T follicular helper cell (primary cell): ENCODE measurements around the gene TEAD4.
A peak's percentile ranks its signal among the peaks of the same experiment; 100 is the strongest.
"Not testable (repeated sequence)": the region's sequence is repeated elsewhere in the genome, so short reads cannot be mapped to it uniquely, and the experiment has no call there.

ENCODE experiments used
- DNase-seq: peaks from one replicate; pipeline ENCODE4 v3.0.0-alpha.2; 2020; ENCODE audit warnings: low read depth

TEAD4 gene

DNA sequence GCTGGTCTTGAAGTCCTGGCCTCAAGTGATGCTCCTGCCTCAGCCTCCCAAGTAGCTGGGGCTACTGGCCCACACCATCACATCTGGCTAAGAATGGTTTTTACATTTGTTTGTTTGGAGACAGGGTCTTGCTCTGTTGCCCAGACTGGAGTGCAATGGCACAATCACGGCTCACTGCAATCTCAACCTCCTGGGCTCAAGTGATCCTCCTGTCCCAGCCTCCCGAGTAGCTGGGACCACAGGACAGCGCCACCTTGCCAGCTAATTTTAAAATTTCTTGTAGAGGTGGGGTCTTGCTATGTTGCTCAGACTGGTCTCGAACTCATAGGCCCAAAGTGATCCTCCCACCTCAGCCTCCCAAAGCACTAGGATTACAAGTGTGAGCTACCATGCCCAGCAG is 89.3 kb downstream of the TEAD4 start:
- DNase-seq, result no peak

DNA sequence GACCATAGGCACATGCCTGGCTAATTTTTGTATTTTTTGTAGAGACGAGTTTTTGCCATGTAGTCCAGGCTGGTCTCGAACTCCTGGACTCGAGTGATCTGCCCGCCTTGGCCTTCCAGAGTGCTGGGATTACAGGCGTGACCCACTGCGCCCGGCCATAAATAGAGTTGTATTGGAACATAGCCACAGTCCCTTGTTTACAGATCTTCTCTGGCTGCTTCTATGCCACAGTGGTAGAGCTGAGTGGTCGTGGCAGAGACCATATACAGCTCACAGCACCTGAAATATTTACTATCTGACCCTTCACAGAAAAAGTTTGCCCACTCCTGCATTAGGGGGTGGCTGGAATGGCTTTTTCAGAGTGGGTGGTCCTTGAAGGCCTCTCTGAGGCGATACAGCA is 90.0 kb downstream of the TEAD4 start:
- no peak for DNase-seq

DNA sequence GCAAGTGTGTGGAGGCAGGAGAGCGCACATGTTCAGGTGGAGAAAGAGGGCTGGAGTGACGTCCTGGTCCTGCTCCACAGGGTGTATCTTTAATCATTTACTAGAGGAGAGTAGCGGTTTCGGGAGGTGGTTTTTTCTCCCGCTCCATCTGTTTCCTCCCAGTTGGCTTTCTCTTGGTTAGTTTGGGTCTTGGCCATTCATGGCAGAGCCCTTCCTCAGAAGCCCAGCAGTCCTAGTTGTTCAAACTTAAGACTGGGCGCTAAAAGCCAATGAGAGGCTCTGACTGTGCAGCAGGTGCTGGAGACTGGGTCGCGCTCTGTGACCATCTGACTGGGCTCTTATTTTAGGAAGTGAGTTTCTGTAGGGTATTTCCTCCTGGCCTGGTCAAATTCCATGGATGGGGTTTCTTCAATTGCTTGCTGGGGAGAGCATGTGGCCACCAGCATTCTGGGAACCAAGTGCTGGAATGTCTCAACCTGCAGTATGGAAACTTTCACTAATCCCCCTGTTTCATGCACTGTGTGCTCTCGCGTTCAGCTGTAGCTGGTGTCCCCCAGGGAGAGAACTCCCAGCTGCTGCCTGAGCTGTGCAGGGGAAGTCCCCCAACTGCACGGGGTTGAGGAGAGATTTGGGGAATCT is 90.5 kb downstream of the TEAD4 start:
- DNase-seq, result no peak

DNA sequence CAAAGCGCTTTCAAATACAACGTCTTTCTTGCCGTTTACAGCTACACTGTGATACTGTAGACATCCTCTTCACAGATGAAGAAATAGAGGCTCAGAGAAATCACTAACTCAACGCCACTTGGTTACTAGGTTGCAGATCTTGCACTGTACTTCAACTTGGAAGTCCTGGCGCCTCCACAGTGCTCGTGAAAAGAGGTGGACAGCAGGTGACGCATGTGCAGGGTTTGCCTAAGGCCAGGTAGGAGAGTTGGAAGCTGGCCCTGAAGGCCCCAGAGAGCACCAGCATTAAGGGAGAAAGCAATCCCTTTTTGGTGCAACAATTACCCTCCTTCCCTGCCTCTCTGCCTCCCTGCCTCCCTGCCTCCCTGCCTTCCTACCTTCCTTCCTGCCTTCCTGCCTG is 95.2 kb downstream of the TEAD4 start:
- no peak for DNase-seq

DNA sequence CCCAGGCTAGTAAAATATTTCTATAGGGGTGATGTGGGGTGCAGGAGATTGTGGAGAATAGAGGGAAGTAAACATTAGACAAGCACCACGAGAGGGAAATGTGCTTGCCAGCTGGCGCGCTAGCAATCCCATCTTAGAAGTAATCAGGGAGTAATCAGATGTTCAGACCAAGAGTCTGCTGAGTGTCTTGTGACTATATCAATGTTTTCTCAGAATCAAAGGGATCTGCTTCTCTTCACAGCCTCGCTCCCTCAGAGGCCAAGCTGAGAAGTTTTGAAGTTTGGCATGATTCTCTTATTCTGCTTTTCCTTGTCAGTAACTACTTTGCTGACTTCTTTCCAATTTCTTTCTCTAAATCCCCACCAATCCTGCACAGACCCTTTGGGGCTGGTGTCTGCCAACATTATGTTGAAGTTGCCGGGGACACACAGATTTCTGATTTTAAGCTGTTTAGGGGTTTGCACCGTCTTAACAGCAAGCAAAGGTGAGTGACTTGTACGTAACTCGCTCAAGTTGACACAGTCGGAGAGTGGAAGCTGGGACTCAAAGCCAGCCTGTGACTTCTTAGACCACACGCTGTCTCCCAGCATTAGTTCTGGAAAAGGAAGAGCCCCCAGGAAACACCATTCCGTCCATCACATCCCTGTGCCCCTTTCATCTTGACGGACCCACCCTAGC is 96.0 kb downstream of the TEAD4 start:
- DNase-seq, result no peak

DNA sequence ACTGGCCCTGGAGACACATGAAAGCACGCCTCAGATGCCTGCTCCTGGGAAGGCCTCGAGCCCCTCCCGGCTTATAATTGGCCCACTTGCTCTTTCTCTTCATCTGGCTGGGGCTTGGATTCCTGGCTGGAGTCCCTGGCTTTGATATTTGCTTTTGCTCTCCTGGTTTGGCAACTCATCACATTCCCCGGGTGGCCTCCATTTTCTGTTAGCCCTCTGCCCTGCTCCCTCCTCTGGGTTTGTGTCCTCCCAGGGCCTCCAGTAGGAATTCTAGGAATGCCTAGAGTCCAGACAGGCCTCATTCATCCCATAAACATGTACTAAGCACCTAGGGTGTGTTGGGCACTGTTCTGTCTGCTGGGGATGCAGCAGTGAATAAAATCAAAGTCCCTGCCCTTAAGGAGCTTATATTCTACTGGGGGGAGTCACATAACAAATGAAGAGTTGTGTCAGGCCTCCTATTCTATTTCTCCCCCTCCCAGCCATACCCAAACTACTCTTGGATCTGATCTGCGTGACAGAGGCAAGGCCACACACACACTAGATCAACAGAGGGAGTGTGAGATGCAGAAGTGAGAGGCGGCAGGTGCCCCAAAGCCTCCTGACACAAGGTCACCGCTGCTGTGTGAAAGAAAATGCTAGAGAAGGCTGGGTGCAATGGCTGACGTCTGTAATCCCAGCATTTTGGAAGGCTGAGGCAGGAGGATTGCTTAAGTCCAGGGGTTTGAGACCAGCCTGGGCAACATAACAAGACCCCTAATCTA is 96.7 kb downstream of the TEAD4 start:
- no peak for DNase-seq

DNA sequence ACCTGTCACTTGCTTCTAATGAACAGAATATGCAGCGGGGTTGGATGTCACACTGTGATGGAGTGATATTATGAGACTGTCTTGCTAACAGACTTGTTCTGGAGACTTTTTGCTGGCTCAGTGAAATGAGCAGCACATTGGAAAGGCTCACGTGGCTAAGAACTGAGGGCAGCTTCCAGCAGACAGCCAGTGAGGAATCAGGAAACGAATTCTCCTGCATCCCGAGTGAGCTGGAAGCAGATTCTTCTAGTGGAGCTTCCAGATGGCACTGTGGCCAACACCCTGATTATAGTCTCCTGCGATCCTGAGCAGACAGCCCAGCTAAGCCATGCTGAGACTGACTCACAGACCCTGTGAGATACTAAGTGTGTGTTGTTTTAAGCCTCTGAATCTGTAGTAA is 101.9 kb downstream of the TEAD4 start:
- DNase-seq, result no peak

DNA sequence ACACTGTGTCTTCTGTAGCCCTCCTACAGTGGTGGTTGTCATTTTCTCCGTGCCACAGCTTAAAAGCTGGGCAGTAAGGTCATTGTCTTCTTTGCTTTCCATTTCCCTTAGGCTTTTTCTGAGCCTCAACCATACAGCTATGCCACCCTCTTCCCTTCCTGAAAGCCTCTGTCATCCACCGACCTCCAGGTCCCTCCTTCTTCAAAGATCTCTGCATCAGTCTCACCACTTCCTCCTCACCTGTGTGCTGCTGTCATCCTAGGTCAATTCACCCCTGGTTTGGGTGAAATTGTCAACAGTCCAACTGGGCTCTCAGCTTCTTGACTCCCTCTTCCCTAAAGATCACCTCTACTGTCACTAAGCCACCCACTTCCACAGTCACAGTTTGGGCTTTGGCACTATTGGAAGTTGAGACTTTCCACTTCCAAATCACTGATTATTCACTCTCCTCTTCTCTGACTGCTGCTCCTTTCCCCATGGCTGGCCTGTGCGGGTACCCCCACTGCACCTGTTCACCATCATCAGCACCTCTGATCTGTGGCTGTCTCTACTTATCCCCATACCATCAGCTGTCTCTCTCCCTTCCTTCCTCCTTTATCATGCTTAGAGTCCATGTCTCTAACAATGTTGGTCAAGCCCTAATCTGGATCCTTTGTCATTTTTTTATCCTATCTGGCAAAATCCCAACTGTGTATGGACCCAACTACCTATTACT is 102.5 kb downstream of the TEAD4 start:
- DNase-seq, result no peak

DNA sequence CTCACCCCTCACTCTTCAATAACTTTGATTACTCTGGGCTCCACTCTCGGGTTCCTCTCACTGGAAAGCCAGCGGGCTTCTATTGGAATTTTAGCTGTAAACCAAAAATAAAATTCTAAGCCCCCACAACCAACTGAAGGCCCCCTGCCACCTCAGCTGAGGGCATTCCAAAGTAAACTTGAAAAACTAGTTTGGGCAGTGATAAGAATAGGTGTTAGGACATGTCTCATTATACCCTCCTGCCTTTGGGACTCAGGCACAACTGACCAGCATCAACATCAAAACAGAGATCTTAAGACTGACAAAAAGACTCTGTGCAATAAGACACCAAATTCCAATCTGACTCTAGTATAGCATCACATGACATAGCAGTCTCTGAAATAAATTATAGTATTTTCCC is 106.1 kb downstream of the TEAD4 start:
- DNase-seq, result no peak

DNA sequence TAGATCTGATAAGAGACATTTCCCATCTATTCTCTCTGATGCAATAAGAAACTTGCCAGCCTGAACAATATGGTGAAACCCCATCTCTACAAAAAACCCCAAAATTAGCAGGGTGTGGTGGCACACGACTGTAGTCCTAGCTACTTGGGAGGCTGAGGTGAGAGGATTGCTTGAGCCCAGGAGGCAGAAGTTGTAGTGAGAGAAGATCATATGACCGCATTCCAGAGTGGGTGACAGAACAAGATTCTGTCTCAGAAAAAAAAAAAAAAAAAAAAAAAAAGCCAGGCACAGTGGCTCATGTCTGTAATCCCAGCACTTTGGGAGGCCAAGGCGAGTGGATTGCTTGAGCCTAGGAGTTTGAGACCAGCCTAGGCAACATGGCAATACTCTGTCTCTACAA is 106.6 kb downstream of the TEAD4 start:
- not testable (repeated sequence) for DNase-seq

DNA sequence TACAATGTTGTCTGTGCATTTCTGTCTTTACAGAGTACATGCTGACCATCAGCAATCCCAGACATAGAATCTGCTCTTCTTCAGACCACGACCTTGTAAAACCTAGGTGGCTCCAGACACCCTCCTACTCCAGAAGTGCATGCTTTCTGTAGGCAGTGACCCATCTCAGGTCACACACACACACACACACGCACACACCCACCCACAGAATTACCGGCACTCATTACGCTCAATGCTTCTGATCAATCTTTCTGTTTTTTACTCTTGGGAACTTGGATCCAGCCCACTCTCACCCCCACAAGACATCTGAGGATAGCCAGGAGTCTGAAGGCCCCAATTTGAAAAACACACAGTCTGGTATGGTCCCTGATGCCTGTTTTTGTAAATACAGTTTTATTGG is 110.5 kb downstream of the TEAD4 start:
- no peak for DNase-seq

DNA sequence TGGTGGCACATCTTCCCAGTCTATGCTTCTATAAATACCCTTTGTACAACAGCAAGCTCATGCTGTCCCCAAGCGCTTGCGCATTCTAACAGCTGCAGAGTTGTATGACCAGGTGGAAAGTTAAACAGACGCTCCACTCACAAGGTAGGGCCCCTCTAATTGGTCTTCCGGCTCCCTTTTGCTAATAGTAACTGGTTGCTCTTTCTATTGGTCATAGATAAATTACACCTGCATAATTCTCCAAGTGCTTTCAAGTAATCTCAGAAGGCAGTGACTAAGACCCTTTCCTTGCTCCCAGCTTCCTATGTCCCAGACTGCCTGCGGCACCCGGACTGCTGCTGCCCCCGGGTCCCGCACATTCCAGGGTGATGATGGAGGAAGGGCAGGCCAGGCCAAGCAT is 111.9 kb downstream of the TEAD4 start:
- no peak for DNase-seq

DNA sequence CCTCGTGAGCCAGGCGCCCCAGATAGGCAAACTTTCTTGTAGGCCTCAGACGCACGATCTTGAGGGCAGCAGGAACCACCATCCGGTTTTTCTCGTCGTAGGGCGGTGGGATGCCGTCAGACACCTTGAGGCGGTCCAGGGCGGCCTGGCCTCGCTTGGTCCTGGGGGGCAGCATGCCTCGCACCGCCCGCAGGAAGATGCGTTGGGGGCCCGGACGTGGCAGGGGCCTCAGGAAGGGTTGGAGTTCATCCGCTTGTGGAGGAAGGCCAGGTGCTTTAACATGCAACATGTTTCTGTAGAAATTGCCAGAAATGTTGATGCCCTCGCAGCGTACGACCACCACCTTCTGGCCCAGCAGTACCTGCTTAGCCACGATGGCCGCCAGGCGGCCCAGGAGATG is 112.5 kb downstream of the TEAD4 start:
- DNase-seq, result no peak

DNA sequence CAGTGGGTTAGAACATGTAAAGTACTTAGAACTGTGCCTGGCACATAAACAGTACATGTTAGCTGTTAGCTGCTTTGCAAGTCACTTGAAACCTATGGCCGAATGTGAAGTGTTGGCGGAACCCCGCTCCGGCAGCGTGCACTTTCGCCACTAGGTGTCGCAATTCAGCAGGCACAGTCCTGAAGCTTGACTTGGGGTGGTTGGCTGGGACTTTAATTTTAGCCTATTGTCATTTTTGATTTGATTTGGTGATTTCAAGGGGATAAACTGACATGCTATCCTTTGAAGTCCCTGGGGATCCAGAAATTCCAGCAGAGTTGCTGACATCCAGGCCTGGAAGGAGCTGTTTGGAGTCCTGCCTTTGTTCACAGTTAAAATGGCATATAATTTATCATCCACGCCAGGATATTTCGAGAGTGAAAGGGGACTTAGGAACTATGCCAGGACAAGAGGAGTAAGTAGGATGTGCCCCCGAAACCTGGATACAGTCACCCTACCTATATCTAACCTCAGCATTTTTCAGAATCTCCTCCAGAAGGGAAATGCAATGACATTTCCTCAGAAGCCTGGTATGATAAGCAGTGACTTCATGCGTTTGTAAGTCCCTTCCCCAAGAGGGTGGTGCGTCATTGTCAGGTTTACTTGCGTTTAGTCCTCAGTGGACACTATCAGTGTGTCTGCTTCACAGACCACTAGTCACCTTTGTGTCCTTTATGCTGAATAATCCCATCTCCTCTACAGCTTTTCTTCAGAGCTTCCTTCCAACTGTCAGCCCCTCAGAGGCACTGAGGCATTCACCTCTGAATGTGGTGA is 114.4 kb downstream of the TEAD4 start:
- peak; percentile 69 for DNase-seq

DNA sequence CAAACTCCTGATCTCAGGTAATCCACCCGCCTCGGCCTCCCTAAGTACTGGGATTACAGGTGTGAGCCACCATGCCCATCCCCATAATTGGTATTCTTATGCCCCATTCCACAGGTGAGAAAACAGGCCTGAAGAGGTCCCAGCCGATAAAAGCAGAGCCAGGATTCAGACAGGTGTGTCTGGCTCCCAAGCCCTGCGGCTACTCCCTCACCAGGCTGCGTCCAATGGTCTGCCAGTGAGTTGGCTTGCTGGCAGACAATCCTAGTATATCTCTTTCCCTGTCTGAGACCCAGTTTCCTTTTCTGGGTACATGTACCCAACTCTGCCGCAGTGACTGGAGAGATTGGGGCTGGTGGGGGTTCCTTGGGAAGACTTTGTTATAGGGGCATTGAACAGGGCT is 116.1 kb downstream of the TEAD4 start:
- no peak for DNase-seq

DNA sequence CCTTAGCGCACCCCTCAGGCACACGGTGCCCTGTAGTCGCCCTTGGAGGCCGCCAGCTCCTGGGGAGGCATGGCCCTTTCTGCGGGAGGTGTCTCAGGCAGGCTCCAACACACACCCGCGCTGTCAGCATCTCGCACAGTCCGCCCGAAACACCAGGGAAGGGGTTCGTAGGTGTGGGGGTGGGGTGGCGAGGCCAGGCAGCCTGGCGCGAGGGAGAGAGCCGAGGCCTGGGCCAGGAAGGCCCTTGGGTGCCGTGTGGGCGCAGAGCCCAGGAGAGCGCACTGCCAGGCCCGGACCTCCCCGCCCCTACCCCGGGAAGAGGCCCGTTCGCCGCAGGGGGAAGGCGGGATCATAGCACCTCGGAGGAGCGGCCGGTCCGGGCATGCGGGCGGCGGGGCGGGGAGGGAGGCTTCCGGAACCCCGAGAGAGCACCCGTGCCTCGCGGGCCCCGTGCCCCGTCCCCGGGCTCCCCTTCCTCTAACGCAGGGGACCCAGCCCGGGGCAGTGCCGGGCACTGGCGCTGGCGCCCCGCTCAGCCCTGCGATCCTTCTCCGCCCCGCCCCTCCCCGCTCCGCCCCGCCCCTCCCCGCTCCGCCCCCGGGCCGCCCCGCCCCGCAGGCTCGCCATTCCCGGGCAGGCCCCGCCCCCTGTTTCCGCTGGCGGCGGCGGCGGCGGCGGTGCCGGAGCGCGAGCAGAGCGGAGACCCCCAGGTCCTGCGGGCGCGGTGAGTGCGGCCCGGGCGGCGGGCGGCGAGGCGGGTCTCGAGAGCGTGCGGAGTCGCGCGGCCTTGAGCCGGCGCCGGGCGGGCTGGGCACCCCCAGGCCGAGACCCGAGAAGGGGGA is 117.8 kb downstream of the TEAD4 start, which contains the start of gene TSPAN9:
Gene TSPAN9 (plus strand): TSS at position 650 of the 842 bp plus-strand sequence. CDS start 123,815 bp downstream, outside the sequence.
- peak; percentile 58 for DNase-seq

DNA sequence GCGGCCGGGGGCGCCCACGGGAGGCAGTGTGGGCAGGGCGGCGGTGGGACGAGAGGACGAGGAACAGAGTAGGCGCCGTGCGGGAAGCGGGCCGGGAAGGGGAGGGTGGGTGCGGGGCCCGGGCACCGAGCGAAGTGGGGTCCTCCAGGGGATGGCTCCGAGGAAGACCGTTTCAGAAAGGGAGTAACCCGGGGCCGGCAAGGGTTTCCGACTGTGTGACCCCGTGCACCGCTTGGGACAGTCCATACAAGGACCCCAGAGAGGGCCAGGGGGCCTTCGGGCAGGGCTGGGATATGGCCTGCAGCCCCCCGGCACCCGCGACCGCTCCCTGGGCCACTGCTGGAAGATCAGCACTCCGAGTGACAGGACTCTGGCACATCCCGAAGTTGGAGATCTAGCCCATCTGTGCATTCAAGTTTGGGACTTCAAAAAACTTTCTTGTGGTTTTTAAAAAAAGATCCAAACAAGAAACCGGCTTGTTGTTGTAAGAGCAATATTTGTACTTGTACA is 118.4 kb downstream of the TEAD4 start:
- DNase-seq, result no peak

DNA sequence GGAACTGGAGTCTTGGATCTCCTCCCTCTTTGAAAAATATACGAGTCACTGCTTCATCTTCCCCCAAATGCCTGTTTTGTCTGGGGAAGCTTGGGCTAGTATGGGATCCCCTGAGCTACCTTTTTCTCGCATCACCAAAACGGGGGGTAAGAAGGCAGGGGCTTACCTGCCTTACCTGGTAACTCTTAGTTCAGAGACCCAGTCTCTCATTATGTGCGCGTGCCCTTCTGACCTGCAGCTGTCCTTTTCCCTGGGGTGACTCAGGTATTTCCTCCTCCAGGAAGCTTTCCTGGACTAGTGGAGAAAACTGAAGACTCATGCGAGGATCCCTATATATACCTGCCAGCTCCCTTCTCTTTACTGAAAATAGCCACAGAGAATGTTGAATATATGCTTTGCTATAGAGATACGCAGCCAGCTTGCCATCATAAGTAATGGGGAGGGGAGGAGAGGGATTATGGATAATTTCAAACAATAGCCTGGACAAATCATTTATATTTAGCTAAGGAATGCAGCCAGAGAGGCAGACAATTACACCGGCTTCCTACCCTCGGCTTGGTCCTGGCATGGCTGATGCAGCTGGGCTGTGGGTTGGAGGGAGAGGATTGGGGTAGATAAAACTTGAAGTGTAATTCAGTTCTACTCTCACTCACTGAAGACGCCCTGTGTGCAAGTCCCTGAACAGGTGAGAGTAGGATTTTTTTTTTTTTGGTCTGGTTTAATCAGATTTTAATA is 119.1 kb downstream of the TEAD4 start:
- DNase-seq, result no peak

DNA sequence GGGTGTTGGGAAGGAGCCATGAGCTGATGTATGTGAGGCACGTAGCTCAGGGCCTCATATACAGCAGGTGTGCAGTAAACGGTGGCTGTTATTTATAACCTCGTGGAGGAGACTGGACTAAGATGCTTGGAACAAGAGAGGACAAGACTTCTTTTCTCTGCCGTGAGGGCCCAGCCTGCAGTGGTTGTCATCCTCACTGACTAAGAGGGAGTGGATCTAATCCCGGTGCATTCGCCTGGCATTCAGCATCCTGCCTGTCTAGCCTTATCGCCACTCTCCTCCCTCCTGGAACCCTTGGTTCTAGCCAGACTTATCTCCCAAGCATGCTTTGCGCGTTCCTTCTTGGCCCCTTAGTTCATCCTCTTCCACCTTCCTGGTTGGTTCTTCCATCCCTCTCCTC is 121.9 kb downstream of the TEAD4 start:
- DNase-seq, result no peak

DNA sequence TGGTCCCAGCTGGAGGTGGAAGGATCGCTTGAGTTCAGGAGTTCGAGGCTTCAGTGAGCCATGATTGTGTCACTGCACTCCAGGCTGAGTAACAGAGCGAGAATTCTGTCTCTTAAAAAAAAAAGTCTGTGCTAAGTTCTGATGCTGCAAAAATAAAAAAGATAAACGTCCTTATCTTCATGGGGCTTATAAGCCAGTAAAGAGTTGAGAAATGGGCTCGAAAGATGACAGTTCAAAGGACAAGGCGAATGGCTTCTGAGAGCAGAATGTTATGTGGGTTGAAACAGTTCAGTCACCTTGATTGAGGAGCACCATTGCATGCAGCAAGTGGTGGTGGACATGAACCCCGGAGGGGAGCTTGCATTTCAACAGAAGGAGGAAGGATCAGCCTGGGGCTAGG is 122.7 kb downstream of the TEAD4 start:
- no peak for DNase-seq
